SU-DHL-6 (cell line): ENCODE measurements around the gene RHOT1.

Source experiments
- CTCF ChIP-seq: fragments of 200-600 bp; sonication (generic); IDR thresholded peaks from one replicate; pipeline ENCODE4 v1.5.1; 2017; ENCODE audit warnings: antibody characterized with exemption, mild to moderate bottlenecking, low read length, moderate library complexity; ENCODE audit not compliant: insufficient read depth, poor library complexity, severe bottlenecking
- EZH2phosphoT487 ChIP-seq: fragments of 200-600 bp; sonication (generic), shearing (Covaris generic); conservative IDR thresholded peaks from 2 replicates; pipeline ENCODE4 v1.6.1; 2018; ENCODE audit warnings: mild to moderate bottlenecking, antibody characterized with exemption, low read length, moderate library complexity, mixed read lengths

GRCh38 chr17:32114536-32114935 is 27.8 kb upstream of the RHOT1 start:
- no peak for TF ChIP-seq CTCF
- TF ChIP-seq EZH2phosphoT487 = no peak
